H1 (cell line): ENCODE data around the gene ZNF831. TPM values are rescaled to one million over a fixed set of nuclear protein-coding genes. Genes with fewer than 3 reads are reported as not detected.

Experiments
- CTCF ChIA-PET: fragments of 300-600 bp; sonication (Branson Sonifier 250); formaldehyde crosslinking; loops from one replicate; lab custom pipeline; 2021; ENCODE audit not compliant: partially characterized antibody; lab: Charles Lee
- POLR2A ChIA-PET: fragments of 300-600 bp; sonication (Branson Sonifier 250); formaldehyde crosslinking; loops from one replicate; lab custom pipeline; 2021; ENCODE audit warnings: inconsistent platforms; ENCODE audit not compliant: partially characterized antibody; lab: Charles Lee
- DNase-seq, 2 experiments: peaks; one replicate each; pipeline versions ENCODE4 v3.0.0 to v3.0.0-alpha.2; 2010 to 2022; ENCODE audit warnings: low spot score in 2 of 2, low read depth in 1 of 2, mixed read lengths in 1 of 2
- FAIRE-seq: peaks from 2 replicates; lab custom pipeline; 2011; peaks lifted over from hg19 to GRCh38; lab: Jason Lieb, UNC
- H2AFZ ChIP-seq: 2 replicates; pipeline ENCODE4 v1.8.1; 2012; ENCODE audit warnings: low read length, inconsistent platforms
- H2AK5ac ChIP-seq: 2 replicates; pipeline ENCODE4 v1.6.1; 2013; ENCODE audit warnings: low read depth, low read length
- H2BK120ac ChIP-seq: replicated peaks from 2 replicates; pipeline ENCODE3; 2013; ENCODE audit warnings: low read depth, low read length, inconsistent platforms
- H2BK12ac ChIP-seq: 2 replicates; pipeline ENCODE4 v1.6.1; 2013; ENCODE audit warnings: low read depth, low read length
- H2BK15ac ChIP-seq: 2 replicates; pipeline ENCODE4 v1.6.1; 2013; ENCODE audit warnings: low read length
- H2BK20ac ChIP-seq: 2 replicates; pipeline ENCODE4 v1.6.1; 2013; ENCODE audit warnings: low read length
- H2BK5ac ChIP-seq: 2 replicates; pipeline ENCODE4 v1.6.1; 2013; ENCODE audit warnings: low read depth, low read length
- H3K14ac ChIP-seq: 2 replicates; pipeline ENCODE4 v1.6.1; 2013; ENCODE audit warnings: inconsistent platforms; ENCODE audit not compliant: insufficient read length
- H3K18ac ChIP-seq: 2 replicates; pipeline ENCODE4 v1.6.1; 2013; ENCODE audit warnings: low read length; ENCODE audit errors: extremely low read depth
- H3K23ac ChIP-seq: 2 replicates; pipeline ENCODE4 v1.6.1; 2013; ENCODE audit warnings: inconsistent platforms; ENCODE audit not compliant: insufficient read length
- H3K23me2 ChIP-seq: 2 replicates; pipeline ENCODE4 v1.6.1; 2013; ENCODE audit warnings: low read depth, low read length
- H3K27ac ChIP-seq: 2 replicates; pipeline ENCODE4 v1.6.1; 2011; ENCODE audit warnings: low read depth, low read length, inconsistent platforms
- H3K27me3 ChIP-seq, 4 experiments: replicated peaks in 1 of 4; 1 replicate in 1 of 4; 2 replicates in 3 of 4; pipeline versions ENCODE4 v1.6.1 to v1.8.1; 2011 to 2013; ENCODE audit warnings: low read length in 3 of 4, mild to moderate bottlenecking in 3 of 4, inconsistent platforms in 2 of 4, mixed read lengths in 2 of 4, moderate library complexity in 1 of 4; ENCODE audit not compliant: control insufficient read depth in 3 of 4, insufficient read depth in 3 of 4; ENCODE audit errors: extremely low read depth in 1 of 4
- H3K36me3 ChIP-seq, 4 experiments: 2 replicates each; pipeline versions ENCODE4 v1.6.1 to v1.8.1; 2011 to 2013; ENCODE audit warnings: mild to moderate bottlenecking in 4 of 4, low read length in 3 of 4, moderate library complexity in 2 of 4, control low read depth in 1 of 4, inconsistent platforms in 1 of 4; ENCODE audit not compliant: insufficient read depth in 4 of 4, control insufficient read depth in 2 of 4
- H3K4ac ChIP-seq: replicated peaks from 2 replicates; pipeline ENCODE3; 2013; ENCODE audit warnings: low read length, low read depth, mixed read lengths, inconsistent platforms; ENCODE audit not compliant: insufficient read length
- H3K4me1 ChIP-seq, 4 experiments: replicated peaks in 1 of 4; 1 replicate in 1 of 4; 2 replicates in 3 of 4; pipeline versions ENCODE4 v1.6.1 to v1.8.1; 2011 to 2013; ENCODE audit warnings: low read length in 3 of 4, inconsistent platforms in 2 of 4, mixed read lengths in 1 of 4; ENCODE audit not compliant: insufficient read depth in 4 of 4, control insufficient read depth in 3 of 4
- H3K4me2 ChIP-seq, 2 experiments: 2 replicates each; pipeline versions ENCODE4 v1.6.1 to v1.8.1; 2011 to 2013; ENCODE audit warnings: low read depth in 2 of 2, low read length in 2 of 2, control low read depth in 1 of 2, inconsistent platforms in 1 of 2, mild to moderate bottlenecking in 1 of 2; ENCODE audit not compliant: insufficient read depth in 1 of 2
- H3K4me3 ChIP-seq, 4 experiments: fragments of 200-600, 300-600 bp in 1 of 4; sonication (generic), shearing (Covaris generic), sonication (Bioruptor Twin) in 1 of 4; 2 replicates each; pipeline versions ENCODE4 v1.5.1 to v1.8.1; 2011 to 2016; ENCODE audit warnings: low read length in 4 of 4, low read depth in 3 of 4, control low read depth in 2 of 4, inconsistent platforms in 2 of 4, mild to moderate bottlenecking in 2 of 4, mixed read lengths in 1 of 4, moderate library complexity in 1 of 4; ENCODE audit not compliant: insufficient read depth in 2 of 4; ENCODE audit errors: extremely low read depth in 1 of 4
- H3K56ac ChIP-seq: replicated peaks from 2 replicates; pipeline ENCODE3; 2013; ENCODE audit warnings: low read depth, mild to moderate bottlenecking, mixed read lengths, low read length, inconsistent platforms; ENCODE audit not compliant: insufficient read length
- H3K79me1 ChIP-seq: 2 replicates; pipeline ENCODE4 v1.6.1; 2013; ENCODE audit warnings: low read depth, low read length, control low read depth
- H3K79me2 ChIP-seq, 2 experiments: 2 replicates each; pipeline versions ENCODE4 v1.6.1 to v1.8.1; 2012 to 2013; ENCODE audit warnings: low read length in 2 of 2, mild to moderate bottlenecking in 2 of 2, inconsistent platforms in 1 of 2; ENCODE audit not compliant: insufficient read depth in 2 of 2, control insufficient read depth in 1 of 2
- H3K9ac ChIP-seq, 4 experiments: replicated peaks in 1 of 4; 1 replicate in 1 of 4; 2 replicates in 3 of 4; pipeline versions ENCODE4 v1.6.1 to v1.8.1; 2011 to 2013; ENCODE audit warnings: low read depth in 3 of 4, low read length in 3 of 4, control low read depth in 2 of 4, mild to moderate bottlenecking in 2 of 4, moderate library complexity in 2 of 4, inconsistent platforms in 1 of 4; ENCODE audit errors: extremely low read depth in 1 of 4
- H3K9me3 ChIP-seq, 2 experiments: 2 replicates each; pipeline versions ENCODE4 v1.6.1 to v1.8.1; 2012 to 2013; ENCODE audit warnings: mild to moderate bottlenecking in 2 of 2, moderate library complexity in 2 of 2, control low read depth in 1 of 2, inconsistent platforms in 1 of 2, low read depth in 1 of 2, low read length in 1 of 2, mixed read lengths in 1 of 2; ENCODE audit not compliant: insufficient read depth in 2 of 2
- H4K20me1 ChIP-seq, 2 experiments: replicated peaks in 1 of 2; 2 replicates each; pipeline versions ENCODE3 to v1.8.1; 2011 to 2013; ENCODE audit warnings: inconsistent platforms in 2 of 2, low read length in 2 of 2, mild to moderate bottlenecking in 1 of 2; ENCODE audit not compliant: insufficient read depth in 2 of 2, control insufficient read depth in 1 of 2
- H4K5ac ChIP-seq: 2 replicates; pipeline ENCODE4 v1.6.1; 2013; ENCODE audit warnings: low read length, low read depth, mixed read lengths, inconsistent platforms; ENCODE audit not compliant: insufficient read length
- H4K8ac ChIP-seq: 2 replicates; pipeline ENCODE4 v1.8.0; 2013; ENCODE audit warnings: mild to moderate bottlenecking, moderate library complexity, low read length, inconsistent platforms; ENCODE audit not compliant: insufficient read depth; ENCODE audit errors: extremely low read depth
- H4K91ac ChIP-seq: replicated peaks from 2 replicates; pipeline ENCODE3; 2013; ENCODE audit warnings: low read length, mixed read lengths, inconsistent platforms; ENCODE audit not compliant: insufficient read length
- BACH1 ChIP-seq: IDR thresholded peaks from 2 replicates; pipeline ENCODE4 v1.6.1; 2012; ENCODE audit warnings: low read length, improper control_type of control experiment
- BRCA1 ChIP-seq: IDR thresholded peaks from 2 replicates; pipeline ENCODE4 v1.6.1; 2012; ENCODE audit warnings: low read depth, low read length, improper control_type of control experiment
- CEBPB ChIP-seq: IDR thresholded peaks from 2 replicates; pipeline ENCODE4 v1.6.1; 2012; ENCODE audit warnings: low read depth, low read length
- EGR1 ChIP-seq: IDR thresholded peaks from 2 replicates; pipeline ENCODE4 v1.6.1; 2011; ENCODE audit warnings: low read depth, low read length, borderline replicate concordance
- POU5F1 ChIP-seq: IDR thresholded peaks from 2 replicates; pipeline ENCODE4 v1.6.1; 2011; ENCODE audit warnings: low read depth, mild to moderate bottlenecking, low read length, moderate library complexity
- RBBP5 ChIP-seq: IDR thresholded peaks from 2 replicates; pipeline ENCODE4 v1.7.1; 2012; ENCODE audit warnings: low read depth, mild to moderate bottlenecking, inconsistent platforms, low read length, moderate library complexity, borderline replicate concordance
- RFX5 ChIP-seq: IDR thresholded peaks from 2 replicates; pipeline ENCODE4 v1.6.1; 2011; ENCODE audit warnings: low read depth, low read length, improper control_type of control experiment, borderline replicate concordance
- SIN3A ChIP-seq, 2 experiments: IDR thresholded peaks in 1 of 2; conservative IDR thresholded peaks in 1 of 2; 2 replicates each; pipeline ENCODE4 v1.6.1; 2011 to 2012; ENCODE audit warnings: low read length in 2 of 2, improper control_type of control experiment in 1 of 2, low read depth in 1 of 2, mild to moderate bottlenecking in 1 of 2
- TAF1 ChIP-seq: IDR thresholded peaks from 2 replicates; pipeline ENCODE4 v1.6.1; 2011; ENCODE audit warnings: mild to moderate bottlenecking, low read depth, low read length
- TAF7 ChIP-seq: optimal IDR thresholded peaks from 2 replicates; pipeline ENCODE3; 2011; ENCODE audit warnings: low read depth, mild to moderate bottlenecking, inconsistent platforms, low read length, moderate library complexity, borderline replicate concordance
- TBP ChIP-seq: IDR thresholded peaks from 2 replicates; pipeline ENCODE4 v1.6.1; 2011; ENCODE audit warnings: low read depth, low read length, improper control_type of control experiment
- TCF12 ChIP-seq: IDR thresholded peaks from 2 replicates; pipeline ENCODE4 v1.6.1; 2011; ENCODE audit warnings: low read depth, mild to moderate bottlenecking, low read length
- WGBS, 2 experiments: shearing (Covaris generic) in 1 of 2; methylation state at CpG; one replicate each; pipeline versions ENCODE4 v1.1.6 to v1.1.7; 2013 to 2015; ENCODE audit warnings: low lambda C conversion rate in 2 of 2, mixed read lengths in 2 of 2, inconsistent platforms in 1 of 2, low coverage in 1 of 2, missing lambda C conversion rate in 1 of 2; ENCODE audit not compliant: insufficient replicate concordance in 2 of 2, insufficient coverage in 1 of 2, insufficient read length in 1 of 2; ENCODE audit errors: extremely low coverage in 1 of 2, missing lambda C conversion rate in 1 of 2; 5-methylcytosine and 5-hydroxymethylcytosine counted together
- polyA plus RNA-seq, 7 experiments: library from polyadenylated mRNA; depleted of rRNA in 3 of 7; stranded (reverse) in 5 of 7; unstranded in 2 of 7; fragments of >200 nt in 5 of 7; fragments of 200-250 nt in 2 of 7; gene quantifications; 1 replicate in 5 of 7; 2 replicates in 1 of 7; 4 replicates in 1 of 7; pipeline versions ENCODE4 v1.2.1 to v1.2.3, GENCODE V29; 2011 to 2013; ENCODE audit warnings: missing spikeins in 2 of 7, mixed read lengths in 2 of 7
- total RNA-seq: library from RNA; stranded (reverse); fragmentation: NEBNext Ultra II Directional; extraction: Animal tissue kit (Norgen Biotek cat#: 25700); gene quantifications from 2 replicates; pipeline ENCODE4 v1.2.1, GENCODE V29; 2021
- TF ChIP-seq, protein P1 (sequence below): IDR thresholded peaks from 2 replicates; pipeline ENCODE4 v1.6.1; 2011; ENCODE audit warnings: low read length, improper control_type of control experiment
- TF ChIP-seq, protein P2 (sequence below): IDR thresholded peaks from 2 replicates; pipeline ENCODE4 v1.6.1; 2011; ENCODE audit warnings: low read depth, mild to moderate bottlenecking, low read length; ENCODE audit not compliant: insufficient read depth

ZNF831 gene
- total and polyA plus RNA-seq, 2 of the 8 experiments (the other 6 are each of a cell fraction or from before 2014, with no cell fraction given): not detected

DNA sequence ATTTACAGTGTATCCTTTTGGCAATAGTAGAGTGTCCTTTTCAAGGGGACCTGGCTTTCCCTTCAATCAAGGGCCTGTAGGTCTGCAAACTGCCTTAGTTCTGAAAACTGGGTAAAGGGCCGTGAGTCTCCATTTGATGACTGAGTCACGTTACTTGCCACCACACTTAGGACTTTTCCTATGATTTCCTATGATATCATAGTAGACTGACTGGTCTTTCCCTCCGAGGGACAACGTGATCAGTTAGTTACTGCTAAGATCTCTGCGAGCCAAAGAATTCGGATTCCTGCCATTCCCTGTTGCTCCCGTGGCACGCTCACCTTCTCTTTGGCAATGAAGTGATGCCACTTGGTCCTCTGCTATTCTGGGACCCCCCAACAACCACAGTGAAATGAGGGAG, 8.4 kb downstream of the ZNF831 start:
- no peak overlapping the region for H2AFZ ChIP-seq
- ChIA-PET CTCF (no interaction called here), POLR2A (no interaction called here)
- H4K5ac ChIP-seq: no peak overlapping the region
- no peak overlapping the region for H2AK5ac ChIP-seq
- H3K27me3 ChIP-seq: no peaks in the 10 kb centered on the region; a peak in 2 of 7 replicates
- no peak overlapping the region for H3K14ac ChIP-seq
- H3K36me3 ChIP-seq: no peaks in the 10 kb centered on the region
- H3K4ac ChIP-seq: no peak overlapping the region
- 82% methylated on average over 8 of the region's 8 CpGs; no CpG with 5 or more reads in 1 of the 2 experiments for WGBS, 2 experiments
- H3K79me1 ChIP-seq: no peaks in the 10 kb centered on the region
- no peak overlapping the region for H3K4me2 ChIP-seq
- no peak overlapping the region for H3K9ac ChIP-seq
- H2BK12ac ChIP-seq: no peak overlapping the region
- no peak overlapping the region for H4K91ac ChIP-seq
- H3K4me1 ChIP-seq: no peaks in the 10 kb centered on the region
- no peak overlapping the region for H3K56ac ChIP-seq
- no peak overlapping the region for H2BK20ac ChIP-seq
- no peak for DNase-seq
- no peaks in the 10 kb centered on the region for H3K79me2 ChIP-seq
- no peak overlapping the region for H4K8ac ChIP-seq
- H4K20me1 ChIP-seq: no peaks in the 10 kb centered on the region
- H2BK5ac ChIP-seq: no peak overlapping the region
- H3K9me3 ChIP-seq: no peaks in the 10 kb centered on the region
- H3K23me2 ChIP-seq: no peaks in the 10 kb centered on the region
- no peak for FAIRE-seq
- H2BK15ac ChIP-seq: no peak overlapping the region
- no peak overlapping the region for H3K23ac ChIP-seq
- H3K18ac ChIP-seq: no peak overlapping the region
- no peak overlapping the region for H3K27ac ChIP-seq
- H2BK120ac ChIP-seq: no peak overlapping the region
- no peak overlapping the region for H3K4me3 ChIP-seq
- TF ChIP-seq SIN3A (conservative IDR thresholded peaks at IDR 0.05 in 1 of 2, IDR thresholded peaks at IDR 0.05 in 1 of 2; ENCODE audit: low read depth in 1 of 2, low read length in 2 of 2) (no peak), BACH1 (no peak), TCF12 (no peak), TAF1 (no peak), EGR1 (no peak), TBP (no peak), CEBPB (no peak), RBBP5 (no peak), RFX5 (no peak), POU5F1 (no peak), TAF7 (no peak), BRCA1 (no peak)
- TF ChIP-seq, protein P1, sequence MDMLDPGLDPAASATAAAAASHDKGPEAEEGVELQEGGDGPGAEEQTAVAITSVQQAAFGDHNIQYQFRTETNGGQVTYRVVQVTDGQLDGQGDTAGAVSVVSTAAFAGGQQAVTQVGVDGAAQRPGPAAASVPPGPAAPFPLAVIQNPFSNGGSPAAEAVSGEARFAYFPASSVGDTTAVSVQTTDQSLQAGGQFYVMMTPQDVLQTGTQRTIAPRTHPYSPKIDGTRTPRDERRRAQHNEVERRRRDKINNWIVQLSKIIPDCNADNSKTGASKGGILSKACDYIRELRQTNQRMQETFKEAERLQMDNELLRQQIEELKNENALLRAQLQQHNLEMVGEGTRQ: no peak
- TF ChIP-seq, protein P2, sequence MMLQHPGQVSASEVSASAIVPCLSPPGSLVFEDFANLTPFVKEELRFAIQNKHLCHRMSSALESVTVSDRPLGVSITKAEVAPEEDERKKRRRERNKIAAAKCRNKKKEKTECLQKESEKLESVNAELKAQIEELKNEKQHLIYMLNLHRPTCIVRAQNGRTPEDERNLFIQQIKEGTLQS: no peak
